Lower leg skin (tissue), 4 donors: Measurements from ENCODE around the gene FAM169A. TPM values are rescaled to one million over a fixed set of nuclear protein-coding genes. Genes with fewer than 3 reads are reported as not detected.
A peak's percentile ranks its signal among the peaks of the same experiment; 100 is the strongest.

Source experiments
- DNase-seq, 2 donors: peaks; one replicate each; pipeline ENCODE4 v3.0.0-alpha.2; 2019; ENCODE audit warnings: low spot score in 2 of 2
- H3K4me3 ChIP-seq: fragments of 200-600 bp; sonication (generic); 2 replicates; pipeline ENCODE4 v1.5.1; 2017; ENCODE audit warnings: mild to moderate bottlenecking, low read depth; ENCODE audit not compliant: poor library complexity, severe bottlenecking
- POLR2A ChIP-seq, 2 donors: fragments of 450-650 bp; IDR thresholded peaks; one replicate each; pipeline ENCODE4 v1.6.1; 2016 to 2017; ENCODE audit warnings: antibody characterized with exemption in 2 of 2, mild to moderate bottlenecking in 1 of 2, moderate library complexity in 1 of 2
- WGBS, 2 donors: methylation state at CpG; one replicate each; pipeline ENCODE4 v1.1.5; 2018; 5-methylcytosine and 5-hydroxymethylcytosine counted together
- intact Hi-C: fragments of 100-400 bp; cut with DNase I; formaldehyde crosslinking; loops from one replicate; pipeline ENCODE4 v1.15.0; 2023; ENCODE audit warnings: low total_unique reads
- total RNA-seq, 4 donors: library from RNA; depleted of rRNA; stranded (reverse); fragments of >200 nt; gene quantifications; one replicate each; pipeline ENCODE4 v1.1.0, GENCODE V29; 2016
- TF ChIP-seq, protein P1 (sequence below), 3 donors: fragments of 450-650 bp; IDR thresholded peaks; one replicate each; pipeline ENCODE4 v1.5.1; 2016; ENCODE audit warnings: antibody characterized with exemption in 3 of 3, mild to moderate bottlenecking in 3 of 3, moderate library complexity in 2 of 3

FAM169A gene
- total RNA-seq, 4 donors from 2014 or later = 0.08 to 2.9 (median 0.85) TPM

GRCh38 chr5:74897049-74897448, 30.9 kb upstream of the FAM169A start:
- no peak for DNase-seq
- H3K4me3 ChIP-seq = no peak overlapping the region
- 73 to 83% methylated on average over 1 of the region's 1 CpG for WGBS, 2 donors
- intact Hi-C loops = no loop called here
- TF ChIP-seq, protein P1, sequence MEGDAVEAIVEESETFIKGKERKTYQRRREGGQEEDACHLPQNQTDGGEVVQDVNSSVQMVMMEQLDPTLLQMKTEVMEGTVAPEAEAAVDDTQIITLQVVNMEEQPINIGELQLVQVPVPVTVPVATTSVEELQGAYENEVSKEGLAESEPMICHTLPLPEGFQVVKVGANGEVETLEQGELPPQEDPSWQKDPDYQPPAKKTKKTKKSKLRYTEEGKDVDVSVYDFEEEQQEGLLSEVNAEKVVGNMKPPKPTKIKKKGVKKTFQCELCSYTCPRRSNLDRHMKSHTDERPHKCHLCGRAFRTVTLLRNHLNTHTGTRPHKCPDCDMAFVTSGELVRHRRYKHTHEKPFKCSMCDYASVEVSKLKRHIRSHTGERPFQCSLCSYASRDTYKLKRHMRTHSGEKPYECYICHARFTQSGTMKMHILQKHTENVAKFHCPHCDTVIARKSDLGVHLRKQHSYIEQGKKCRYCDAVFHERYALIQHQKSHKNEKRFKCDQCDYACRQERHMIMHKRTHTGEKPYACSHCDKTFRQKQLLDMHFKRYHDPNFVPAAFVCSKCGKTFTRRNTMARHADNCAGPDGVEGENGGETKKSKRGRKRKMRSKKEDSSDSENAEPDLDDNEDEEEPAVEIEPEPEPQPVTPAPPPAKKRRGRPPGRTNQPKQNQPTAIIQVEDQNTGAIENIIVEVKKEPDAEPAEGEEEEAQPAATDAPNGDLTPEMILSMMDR (IDR thresholded peaks at IDR 0.05) = no peak
- TF ChIP-seq POLR2A (IDR thresholded peaks at IDR 0.05) = no peak

DNA sequence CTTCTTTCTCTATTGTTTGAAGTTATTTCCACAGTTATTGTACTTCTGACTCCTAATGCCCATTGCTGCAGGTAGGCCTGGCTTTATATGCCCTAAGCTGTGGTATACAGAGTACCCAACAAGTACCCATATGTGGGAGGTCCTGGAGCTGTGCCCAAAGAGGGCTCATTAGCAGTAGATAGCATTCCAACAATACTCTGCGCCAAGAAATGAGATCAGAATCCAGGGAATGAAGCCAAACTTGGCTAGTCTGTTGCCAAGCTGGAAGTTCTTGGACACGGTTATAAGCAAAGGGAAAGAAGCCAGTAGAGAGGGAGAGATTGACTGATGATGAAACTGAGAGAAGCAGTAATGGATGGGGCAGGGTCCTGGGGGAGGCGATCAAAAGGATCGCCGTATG, 29.7 kb upstream of the FAM169A start:
- 34 to 38% methylated on average over 5 of the region's 5 CpGs for WGBS, 2 donors
- peak in 1 of 2 donors; percentile 29 for DNase-seq
- H3K4me3 ChIP-seq = no peak overlapping the region

GRCh38 chr5:74894351-74894750, 28.2 kb upstream of the FAM169A start:
- intact Hi-C loops = no loop called here
- H3K4me3 ChIP-seq = no peak overlapping the region
- no peak for TF ChIP-seq POLR2A (IDR thresholded peaks at IDR 0.05)
- whole genome bisulfite sequencing, 2 donors = 91 to 97% methylated on average over 2 of the region's 2 CpGs
- DNase-seq = no peak

More for the DNA sequence above, 29.7 kb upstream of the FAM169A start:
- intact Hi-C loops = no loop called here
- TF ChIP-seq POLR2A (IDR thresholded peaks at IDR 0.05) = no peak
- TF ChIP-seq, protein P1 (IDR thresholded peaks at IDR 0.05) = no peak

GRCh38 chr5:74892921-74893320, 26.7 kb upstream of the FAM169A start:
- no peak for DNase-seq
- TF ChIP-seq POLR2A (IDR thresholded peaks at IDR 0.05) = no peak
- TF ChIP-seq, protein P1 (IDR thresholded peaks at IDR 0.05) = no peak
- 20 to 34% methylated on average over 2 of the region's 2 CpGs for WGBS, 2 donors
- intact Hi-C loops = no loop called here
- H3K4me3 ChIP-seq = no peak overlapping the region

DNA sequence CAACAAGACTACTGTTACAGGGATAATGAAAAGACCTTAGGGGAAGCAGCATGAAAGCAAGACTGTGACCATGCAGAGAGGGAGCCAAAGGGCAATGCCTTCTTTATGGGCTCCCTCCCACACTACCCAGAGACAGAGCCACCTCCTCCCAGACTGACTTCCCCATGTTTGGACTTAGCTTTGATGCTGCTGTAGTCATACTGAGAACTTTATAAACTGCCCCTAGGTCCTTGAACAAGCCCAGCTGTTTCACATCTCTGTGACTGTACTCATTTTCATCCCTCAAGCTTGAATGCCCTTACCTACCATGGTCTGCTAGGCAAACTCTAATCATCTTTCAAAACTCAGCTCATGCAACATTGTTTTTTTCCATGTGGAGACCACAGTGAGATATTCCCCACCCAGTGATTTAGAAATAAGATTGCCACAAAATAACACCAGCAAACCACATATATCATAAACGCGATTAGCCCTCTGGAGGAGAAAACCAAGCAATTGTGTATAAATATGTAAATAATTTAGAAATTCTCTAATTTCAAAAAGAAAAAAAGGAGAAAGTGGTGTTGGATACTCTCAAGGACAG, 23.4 kb upstream of the FAM169A start:
- no peak overlapping the region for H3K4me3 ChIP-seq
- intact Hi-C loops = no loop called here
- DNase-seq = no peak
- WGBS, 2 donors = 87 to 89% methylated on average over 2 of the region's 2 CpGs
- TF ChIP-seq POLR2A (IDR thresholded peaks at IDR 0.05) = no peak
- TF ChIP-seq, protein P1 (IDR thresholded peaks at IDR 0.05) = no peak

- DNase-seq = no peak
- no peak for TF ChIP-seq POLR2A (IDR thresholded peaks at IDR 0.05)
- TF ChIP-seq, protein P1 (IDR thresholded peaks at IDR 0.05) = no peak
- 81 to 84% methylated on average over 4 of the region's 4 CpGs for WGBS, 2 donors
Observed at GRCh38 chr5:74888117-74888516, 21.9 kb upstream of the FAM169A start.

More at GRCh38 chr5:74888117-74888516, 21.9 kb upstream of the FAM169A start:
- no peak overlapping the region for H3K4me3 ChIP-seq
- intact Hi-C loops = no loop called here
